HUES48 (cell line): Measurements from ENCODE around the gene CDKN2D.
"Not testable (repeated sequence)": the region's sequence is repeated elsewhere in the genome, so short reads cannot be mapped to it uniquely, and the experiment has no call there.

ENCODE experiments used
- H3K27ac ChIP-seq: one replicate; pipeline ENCODE4 v1.7.0; 2013; ENCODE audit warnings: low read depth, low read length, inconsistent platforms
- H3K27me3 ChIP-seq: 2 replicates; pipeline ENCODE4 v1.6.1; 2013; ENCODE audit warnings: mild to moderate bottlenecking, low read length; ENCODE audit not compliant: control insufficient read depth, insufficient read depth
- H3K36me3 ChIP-seq: 2 replicates; pipeline ENCODE4 v1.6.1; 2013; ENCODE audit warnings: low read length; ENCODE audit not compliant: control insufficient read depth, insufficient read depth
- H3K4me1 ChIP-seq: 2 replicates; pipeline ENCODE4 v1.6.1; 2013; ENCODE audit warnings: mild to moderate bottlenecking, low read length; ENCODE audit not compliant: control insufficient read depth, insufficient read depth
- H3K4me3 ChIP-seq: 2 replicates; pipeline ENCODE4 v1.5.1; 2013; ENCODE audit warnings: mild to moderate bottlenecking, low read depth, low read length
- H3K9ac ChIP-seq: 2 replicates; pipeline ENCODE4 v1.6.1; 2013; ENCODE audit warnings: mild to moderate bottlenecking, low read depth, low read length, moderate library complexity
- H3K9me3 ChIP-seq: 2 replicates; pipeline ENCODE4 v1.6.1; 2013; ENCODE audit warnings: low read length; ENCODE audit not compliant: control insufficient read depth, insufficient read depth

CDKN2D gene

GRCh38 chr19:10550336-10550735 is 18.4 kb downstream of the CDKN2D start:
- Histone ChIP-seq H3K4me3 (no peak overlapping the region), H3K9ac (no peak overlapping the region), H3K27ac (no peak overlapping the region), H3K9me3 (no peaks in the 10 kb centered on the region), H3K36me3 (peaks cover 61% of the 10 kb centered on the region), H3K4me1 (no peaks in the 10 kb centered on the region), H3K27me3 (no peaks in the 10 kb centered on the region)

GRCh38 chr19:10549733-10550132 is 19.0 kb downstream of the CDKN2D start:
- Histone ChIP-seq H3K36me3 (peaks cover 58% of the 10 kb centered on the region), H3K4me3 (no peak overlapping the region)

GRCh38 chr19:10548746-10549276 is 20.0 kb downstream of the CDKN2D start:
- Histone ChIP-seq H3K27ac (no peak overlapping the region), H3K4me1 (no peaks in the 10 kb centered on the region), H3K9me3 (no peaks in the 10 kb centered on the region), H3K27me3 (no peaks in the 10 kb centered on the region), H3K4me3 (no peak overlapping the region), H3K9ac (no peak overlapping the region), H3K36me3 (peaks cover 49% of the 10 kb centered on the region)

More at GRCh38 chr19:10549733-10550132, 19.0 kb downstream of the CDKN2D start:
- Histone ChIP-seq H3K27ac (no peak overlapping the region), H3K9ac (no peak overlapping the region), H3K9me3 (no peaks in the 10 kb centered on the region), H3K27me3 (no peaks in the 10 kb centered on the region), H3K4me1 (no peaks in the 10 kb centered on the region)

- H3K4me3 ChIP-seq: no peak overlapping the region
- peaks cover 31% of the 10 kb centered on the region for H3K36me3 ChIP-seq
- no peaks in the 10 kb centered on the region for H3K9me3 ChIP-seq
- H3K27me3 ChIP-seq: no peaks in the 10 kb centered on the region
- no peak overlapping the region for H3K9ac ChIP-seq
- no peaks in the 10 kb centered on the region for H3K4me1 ChIP-seq
- H3K27ac ChIP-seq: no peak overlapping the region
Measured at GRCh38 chr19:10546817-10547216, 22.0 kb downstream of the CDKN2D start.

- peak overlapping the region; percentile 83; the same call in 1 of the 2 replicates for H3K9ac ChIP-seq
- H3K9me3 ChIP-seq: no peaks in the 10 kb centered on the region
- H3K27me3 ChIP-seq: no peaks in the 10 kb centered on the region
- peaks cover 24% of the 10 kb centered on the region for H3K36me3 ChIP-seq
- no peak overlapping the region for H3K27ac ChIP-seq
- peak overlapping the region; percentile 90 for H3K4me3 ChIP-seq
- no peaks in the 10 kb centered on the region for H3K4me1 ChIP-seq
Measured at GRCh38 chr19:10544753-10545251, 24.0 kb downstream of the CDKN2D start.

- H3K9me3 ChIP-seq: no peaks in the 10 kb centered on the region
- peak overlapping the region; percentile 72 for H3K27ac ChIP-seq
- H3K4me3 ChIP-seq: peak overlapping the region; percentile 90
- peaks cover 21% of the 10 kb centered on the region for H3K36me3 ChIP-seq
- peak overlapping the region; percentile 83; the same call in 1 of the 2 replicates for H3K9ac ChIP-seq
- H3K4me1 ChIP-seq: no peaks in the 10 kb centered on the region
- no peaks in the 10 kb centered on the region for H3K27me3 ChIP-seq
Measured at GRCh38 chr19:10544242-10544752, 24.5 kb downstream of the CDKN2D start.

- Histone ChIP-seq H3K4me1 (no peaks in the 10 kb centered on the region), H3K9ac (peak within 1 kb of the TSS; percentile 83; the same call in 1 of the 2 replicates), H3K4me3 (peak within 1 kb of the TSS; percentile 90), H3K27ac (peak within 1 kb of the TSS; percentile 72), H3K36me3 (peaks cover 17% of the 10 kb centered on the region), H3K9me3 (no peaks in the 10 kb centered on the region), H3K27me3 (no peaks in the 10 kb centered on the region)
Measured at GRCh38 chr19:10543420-10544241, 25.1 kb downstream of the CDKN2D start, which contains the start of gene ATG4D. Gene ATG4D (plus strand): TSS chr19:10543904. CDS start chr19:10544091, 187 bp downstream.

GRCh38 chr19:10543059-10543419 is 25.7 kb downstream of the CDKN2D start:
- Histone ChIP-seq H3K27ac (no peak overlapping the region), H3K4me1 (no peaks in the 10 kb centered on the region), H3K4me3 (peak overlapping the region; percentile 90), H3K9ac (no peak overlapping the region), H3K9me3 (no peaks in the 10 kb centered on the region), H3K36me3 (peaks cover 12% of the 10 kb centered on the region), H3K27me3 (no peaks in the 10 kb centered on the region)

- not testable (repeated sequence) for H3K9ac ChIP-seq, H3K9me3 ChIP-seq, H3K27me3 ChIP-seq, H3K36me3 ChIP-seq, H3K4me3 ChIP-seq, H3K27ac ChIP-seq, H3K4me1 ChIP-seq
Measured at GRCh38 chr19:10539016-10539415, 29.8 kb downstream of the CDKN2D start.

- Histone ChIP-seq H3K4me1 (no peaks in the 10 kb centered on the region), H3K9ac (no peak overlapping the region), H3K27me3 (no peaks in the 10 kb centered on the region), H3K36me3 (no peaks in the 10 kb centered on the region), H3K4me3 (no peak overlapping the region), H3K9me3 (no peaks in the 10 kb centered on the region), H3K27ac (no peak overlapping the region)
Measured at GRCh38 chr19:10538204-10538983, 30.4 kb downstream of the CDKN2D start.
